Subcutaneous adipose tissue (tissue), 4 donors: Measurements from ENCODE around the gene SF3B5. TPM values are rescaled to one million over a fixed set of nuclear protein-coding genes. Genes with fewer than 3 reads are reported as not detected.

Source experiments
- CTCF ChIP-seq: fragments of 450-650 bp; IDR thresholded peaks from one replicate; pipeline ENCODE4 v1.5.1; 2016; ENCODE audit warnings: low read depth, mild to moderate bottlenecking, control low read depth, antibody characterized with exemption, moderate library complexity
- total RNA-seq, 4 donors: library from RNA; depleted of rRNA; stranded (reverse); fragments of >200 nt; gene quantifications; one replicate each; pipeline ENCODE4 v1.1.0, GENCODE V29; 2016

The SF3B5 gene
- total RNA-seq, 4 donors from 2014 or later, result 87.2 to 168 (median 128) TPM

- TF ChIP-seq CTCF, result no peak
Observed at GRCh38 chr6:144123836-144124235, 28.5 kb upstream of the SF3B5 start.

GRCh38 chr6:144123421-144123820 is 28.0 kb upstream of the SF3B5 start:
- TF ChIP-seq CTCF, result no peak

GRCh38 chr6:144122861-144123260 is 27.5 kb upstream of the SF3B5 start:
- TF ChIP-seq CTCF, result no peak

GRCh38 chr6:144119376-144119775 is 24.0 kb upstream of the SF3B5 start:
- TF ChIP-seq CTCF, result no peak

GRCh38 chr6:144115219-144115618 is 19.8 kb upstream of the SF3B5 start:
- no peak for TF ChIP-seq CTCF

- no peak for TF ChIP-seq CTCF
Observed at GRCh38 chr6:144113366-144113765, 18.0 kb upstream of the SF3B5 start.

GRCh38 chr6:144110210-144110609 is 14.8 kb upstream of the SF3B5 start:
- no peak for TF ChIP-seq CTCF

- no peak for TF ChIP-seq CTCF
Observed at GRCh38 chr6:144106206-144106605, 10.8 kb upstream of the SF3B5 start.
